Natural killer cell treated with Interleukin-12 subunit alpha and Interleukin-12 subunit beta and Interleukin-15 and Interleukin-18, amount 100 ng/mL, for 72 hours (primary cell): ENCODE results near the gene FBXO39. TPM values are rescaled to one million over a fixed set of nuclear protein-coding genes. Genes with fewer than 3 reads are reported as not detected.
"Not testable (repeated sequence)": the region's sequence is repeated elsewhere in the genome, so short reads cannot be mapped to it uniquely, and the experiment has no call there.

Source experiments
- ATAC-seq, 2 donors: fragments of 150-1000 bp; cut with Tn5 transposase in 1 of 2; sonication (Bioruptor Pico), chemical (Tn5 transposase) in 1 of 2; 2 replicates each; pipeline ENCODE4 v1.10.0; 2021
- DNase-seq: peaks from one replicate; pipeline ENCODE4 v3.0.0; 2022; ENCODE audit warnings: low spot score
- H3K27ac Mint-ChIP-seq, 2 donors: 1 replicate in 1 of 2; 2 replicates in 1 of 2; pipeline ENCODE4 v1.8.0; 2022; ENCODE audit warnings: mixed read lengths in 2 of 2, mild to moderate bottlenecking in 1 of 2, moderate library complexity in 1 of 2
- H3K27me3 Mint-ChIP-seq, 2 donors: 1 replicate in 1 of 2; 2 replicates in 1 of 2; pipeline ENCODE4 v1.8.0; 2022; ENCODE audit warnings: mixed read lengths in 2 of 2
- H3K36me3 Mint-ChIP-seq: one replicate; pipeline ENCODE4 v1.8.0; 2022; ENCODE audit warnings: mixed read lengths
- H3K4me1 Mint-ChIP-seq, 2 donors: 1 replicate in 1 of 2; 2 replicates in 1 of 2; pipeline ENCODE4 v1.8.0; 2022; ENCODE audit warnings: low read depth in 2 of 2, mixed read lengths in 2 of 2, mild to moderate bottlenecking in 1 of 2
- H3K4me3 Mint-ChIP-seq: one replicate; pipeline ENCODE4 v1.8.0; 2022; ENCODE audit warnings: mixed read lengths
- H3K9me3 Mint-ChIP-seq: 2 replicates; pipeline ENCODE4 v1.8.0; 2022; ENCODE audit warnings: mixed read lengths
- total RNA-seq, 2 donors: library from RNA; stranded (reverse); gene quantifications; one replicate each; pipeline ENCODE4 v1.2.3, GENCODE V29; 2022

The FBXO39 gene
- total RNA-seq, 2 donors from 2014 or later, result 0.42 to 0.55 TPM

GRCh38 chr17:6768447-6768846, 7.6 kb upstream of the FBXO39 start:
- no peak overlapping the region for H3K4me3 Mint-ChIP-seq
- DNase-seq (no peak), ATAC-seq (no peak)
- no peak overlapping the region for H3K27ac Mint-ChIP-seq
- peaks cover 0 to under 1% of the 10 kb centered on the region in 2 donors for H3K27me3 Mint-ChIP-seq
- peaks cover 15% of the 10 kb centered on the region for H3K9me3 Mint-ChIP-seq
- H3K4me1 Mint-ChIP-seq, result peaks cover 13 to 27% of the 10 kb centered on the region in 2 donors
- H3K36me3 Mint-ChIP-seq, result peaks cover 96% of the 10 kb centered on the region

DNA sequence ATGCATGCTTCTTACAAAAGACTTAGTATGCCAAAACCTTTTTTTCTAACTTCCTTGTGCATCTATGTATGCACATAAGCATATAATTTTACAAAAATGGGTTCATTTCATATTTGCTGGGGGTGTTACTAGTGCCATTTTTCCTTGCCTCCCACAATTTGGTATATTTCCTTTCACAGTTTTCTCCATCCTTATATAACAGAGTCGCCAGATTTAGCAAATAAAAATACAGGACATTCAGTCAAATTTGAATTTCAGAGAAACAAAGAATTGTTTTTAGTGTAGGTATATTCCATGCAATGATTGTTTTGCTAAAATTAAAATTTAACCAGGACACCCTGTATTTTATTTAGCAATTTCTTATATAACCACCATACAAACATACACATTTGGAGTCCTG, 4.0 kb upstream of the FBXO39 start:
- Mint-ChIP-seq H3K27me3 (peaks cover 0 to 10% of the 10 kb centered on the region in 2 donors), H3K27ac (no peak overlapping the region), H3K4me3 (no peak overlapping the region), H3K36me3 (peaks cover 80% of the 10 kb centered on the region), H3K9me3 (peaks cover 18% of the 10 kb centered on the region), H3K4me1 (peaks cover 9% of the 10 kb centered on the region in 2 donors)
- no peak for DNase-seq
- no peak for ATAC-seq

DNA sequence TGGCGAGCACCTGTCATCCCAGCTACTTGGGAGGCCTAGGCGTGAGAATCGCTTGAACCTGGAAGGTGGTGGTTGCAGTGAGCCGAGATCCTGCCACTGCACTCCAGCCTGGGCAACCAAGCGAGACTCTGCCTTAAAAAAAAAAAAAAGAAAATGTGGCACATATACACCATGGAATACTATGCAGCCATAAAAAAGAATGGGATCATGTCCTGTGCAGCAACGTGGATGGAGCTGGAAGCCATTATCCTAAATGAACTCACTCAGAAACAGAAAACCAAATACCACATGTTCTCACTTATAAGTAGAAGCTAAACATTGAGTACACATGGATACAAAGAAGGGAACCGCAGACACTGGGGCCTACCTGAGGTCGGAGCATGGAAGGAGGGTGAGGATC, 1.1 kb upstream of the FBXO39 start:
- H3K36me3 Mint-ChIP-seq, result peaks cover 52% of the 10 kb centered on the region
- H3K4me1 Mint-ChIP-seq, result peaks cover 6 to 19% of the 10 kb centered on the region in 2 donors
- not testable (repeated sequence) for ATAC-seq, DNase-seq, H3K4me3 Mint-ChIP-seq, H3K27ac Mint-ChIP-seq
- peaks cover 15% of the 10 kb centered on the region for H3K9me3 Mint-ChIP-seq
- peaks cover 10 to 21% of the 10 kb centered on the region in 2 donors for H3K27me3 Mint-ChIP-seq

- Mint-ChIP-seq H3K27ac (no peak overlapping the region), H3K36me3 (peaks cover 33% of the 10 kb centered on the region), H3K4me1 (peaks cover 0 to 20% of the 10 kb centered on the region in 2 donors), H3K4me3 (no peak overlapping the region), H3K27me3 (peaks cover 39 to 40% of the 10 kb centered on the region in 2 donors), H3K9me3 (peaks cover 16% of the 10 kb centered on the region)
- DNase-seq, result no peak
- no peak for ATAC-seq
Observed at GRCh38 chr17:6779411-6779810, 3.4 kb downstream of the FBXO39 start.

- no peak for DNase-seq
- Mint-ChIP-seq H3K4me3 (no peak overlapping the region), H3K9me3 (peaks cover 15% of the 10 kb centered on the region), H3K27ac (no peak overlapping the region), H3K27me3 (peaks cover 39 to 40% of the 10 kb centered on the region in 2 donors), H3K4me1 (peaks cover 0 to 18% of the 10 kb centered on the region in 2 donors), H3K36me3 (peaks cover 27% of the 10 kb centered on the region)
- no peak for ATAC-seq
Observed at GRCh38 chr17:6780001-6780400, 4.0 kb downstream of the FBXO39 start.

- Mint-ChIP-seq H3K9me3 (peaks cover 15% of the 10 kb centered on the region), H3K4me3 (no peak overlapping the region), H3K4me1 (peaks cover 0 to 16% of the 10 kb centered on the region in 2 donors), H3K36me3 (peaks cover 33% of the 10 kb centered on the region), H3K27me3 (peaks cover 48 to 49% of the 10 kb centered on the region in 2 donors), H3K27ac (no peak overlapping the region)
- ATAC-seq (no peak), DNase-seq (no peak)
Observed at GRCh38 chr17:6780886-6781285, 4.9 kb downstream of the FBXO39 start.

GRCh38 chr17:6782244-6782643, 6.2 kb downstream of the FBXO39 start:
- H3K36me3 Mint-ChIP-seq, result peaks cover 36% of the 10 kb centered on the region
- DNase-seq (no peak), ATAC-seq (no peak)
- no peak overlapping the region for H3K27ac Mint-ChIP-seq
- H3K4me1 Mint-ChIP-seq, result peaks cover 0 to 13% of the 10 kb centered on the region in 2 donors
- peaks cover 54 to 62% of the 10 kb centered on the region in 2 donors for H3K27me3 Mint-ChIP-seq
- no peak overlapping the region for H3K4me3 Mint-ChIP-seq
- peaks cover 17% of the 10 kb centered on the region for H3K9me3 Mint-ChIP-seq

DNA sequence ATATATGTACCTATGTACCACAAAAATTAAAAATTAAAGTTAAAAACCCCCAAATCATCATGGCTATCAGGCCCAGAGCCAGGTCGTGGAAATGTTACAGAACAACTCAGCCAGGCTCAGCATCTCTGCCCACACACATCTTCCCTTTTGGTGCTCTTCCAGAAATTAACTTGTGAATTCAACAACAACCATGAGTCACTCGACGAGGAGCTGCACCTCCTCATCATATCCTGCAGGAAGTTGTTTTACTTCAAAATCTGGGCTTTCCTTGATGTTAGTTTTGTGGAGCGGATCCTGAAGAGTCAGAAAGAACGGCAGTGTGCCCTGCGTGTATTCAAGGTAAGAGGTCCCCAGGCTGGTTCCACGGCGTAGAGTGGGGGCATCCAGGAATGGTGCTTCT, 10.6 kb downstream of the FBXO39 start:
- Mint-ChIP-seq H3K4me3 (no peak overlapping the region), H3K9me3 (peaks cover 13% of the 10 kb centered on the region), H3K27ac (no peak overlapping the region), H3K4me1 (no peaks in the 10 kb centered on the region), H3K27me3 (peaks cover 51 to 75% of the 10 kb centered on the region in 2 donors), H3K36me3 (peaks cover 35% of the 10 kb centered on the region)
- ATAC-seq (no peak), DNase-seq (no peak)

- no peak overlapping the region for H3K4me3 Mint-ChIP-seq
- ATAC-seq (no peak), DNase-seq (no peak)
- H3K4me1 Mint-ChIP-seq, result no peaks in the 10 kb centered on the region
- no peak overlapping the region for H3K27ac Mint-ChIP-seq
- peaks cover 47 to 71% of the 10 kb centered on the region in 2 donors for H3K27me3 Mint-ChIP-seq
- H3K9me3 Mint-ChIP-seq, result peaks cover 7% of the 10 kb centered on the region
- H3K36me3 Mint-ChIP-seq, result peaks cover 29% of the 10 kb centered on the region
Observed at GRCh38 chr17:6787081-6787693, 11.2 kb downstream of the FBXO39 start.

- H3K27me3 Mint-ChIP-seq, result peaks cover 44 to 60% of the 10 kb centered on the region in 2 donors
- ATAC-seq, result no peak
- H3K4me1 Mint-ChIP-seq, result peaks cover 0 to 4% of the 10 kb centered on the region in 2 donors
- no peak overlapping the region for H3K27ac Mint-ChIP-seq
- peaks cover 11% of the 10 kb centered on the region for H3K36me3 Mint-ChIP-seq
- peaks cover 2% of the 10 kb centered on the region for H3K9me3 Mint-ChIP-seq
- DNase-seq, result no peak
- H3K4me3 Mint-ChIP-seq, result no peak overlapping the region
Observed at GRCh38 chr17:6789146-6789545, 13.1 kb downstream of the FBXO39 start.

- DNase-seq (no peak), ATAC-seq (no peak)
- Mint-ChIP-seq H3K36me3 (no peaks in the 10 kb centered on the region), H3K4me1 (peaks cover 0 to 6% of the 10 kb centered on the region in 2 donors), H3K9me3 (no peaks in the 10 kb centered on the region), H3K27me3 (peaks cover 27 to 37% of the 10 kb centered on the region in 2 donors), H3K27ac (no peak overlapping the region), H3K4me3 (no peak overlapping the region)
Observed at GRCh38 chr17:6793748-6794493, 17.9 kb downstream of the FBXO39 start.

DNA sequence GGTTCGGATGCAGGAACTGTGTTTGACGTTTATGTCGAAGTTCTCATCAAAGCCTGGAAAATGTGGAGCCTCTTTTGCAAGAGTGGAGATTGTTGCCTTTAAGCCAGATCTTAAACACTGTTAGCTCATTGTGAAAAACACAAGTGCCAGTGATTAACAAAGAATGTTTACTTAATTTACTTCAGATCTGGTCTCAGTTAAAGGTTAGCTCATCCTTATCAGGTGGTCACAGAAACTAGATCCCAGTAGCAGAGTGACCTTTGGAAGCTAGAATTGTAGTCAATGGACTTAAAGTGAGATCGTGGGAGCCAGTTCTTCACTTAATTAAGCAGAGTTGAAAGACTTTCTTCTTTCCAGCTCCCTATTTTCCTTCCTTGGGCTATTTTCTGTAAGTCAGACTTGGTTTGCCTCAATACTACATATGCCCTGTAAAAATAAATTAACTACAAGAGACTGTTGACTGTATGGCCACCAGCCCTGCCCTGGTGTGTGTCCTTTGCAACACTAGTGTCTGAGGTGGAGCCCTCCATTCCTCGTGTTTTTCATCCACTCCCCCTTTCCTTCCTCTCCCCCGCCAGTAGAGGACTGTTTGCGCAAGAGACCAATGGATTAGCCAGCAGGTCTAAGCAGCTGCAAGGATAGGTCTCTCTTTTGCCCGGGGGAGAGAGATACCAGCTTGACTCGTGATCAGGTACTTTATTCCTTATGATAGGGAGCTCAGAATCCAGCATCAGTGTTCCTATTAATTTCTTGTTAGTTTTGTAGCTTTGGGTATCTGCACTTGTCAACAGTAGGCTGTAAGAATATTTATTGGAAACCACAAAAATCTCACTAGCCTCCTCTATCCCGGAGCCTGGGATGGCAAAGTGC, 20.2 kb downstream of the FBXO39 start:
- peaks cover 0 to 6% of the 10 kb centered on the region in 2 donors for H3K4me1 Mint-ChIP-seq

GRCh38 chr17:6796887-6797490, 21.0 kb downstream of the FBXO39 start:
- H3K9me3 Mint-ChIP-seq, result no peaks in the 10 kb centered on the region

More for the DNA sequence above, 20.2 kb downstream of the FBXO39 start:
- H3K27me3 Mint-ChIP-seq, result peaks cover 23 to 31% of the 10 kb centered on the region in 2 donors
- H3K27ac Mint-ChIP-seq, result no peak overlapping the region
- H3K9me3 Mint-ChIP-seq, result no peaks in the 10 kb centered on the region
- no peak overlapping the region for H3K4me3 Mint-ChIP-seq
- no peak for ATAC-seq
- DNase-seq, result no peak
- H3K36me3 Mint-ChIP-seq, result no peaks in the 10 kb centered on the region

More at GRCh38 chr17:6796887-6797490, 21.0 kb downstream of the FBXO39 start:
- no peak for ATAC-seq
- DNase-seq, result no peak
- Mint-ChIP-seq H3K27me3 (peaks cover 23 to 31% of the 10 kb centered on the region in 2 donors), H3K4me3 (no peak overlapping the region), H3K4me1 (peaks cover 0 to 6% of the 10 kb centered on the region in 2 donors), H3K36me3 (no peaks in the 10 kb centered on the region), H3K27ac (no peak overlapping the region)
